ENCODE measurements around the gene UBC.

- TF ChIP-seq POLR2A (IDR thresholded peaks at IDR 0.05; ENCODE audit: low read depth, low read length) (peak; percentile 100), POLR2AphosphoS5 (IDR thresholded peaks at IDR 0.05; ENCODE audit: low read depth, low read length) (peak; percentile 100), TAF1 (IDR thresholded peaks at IDR 0.05; ENCODE audit: low read depth, low read length) (peak; percentile 99)
These were observed at the start of gene UBC for GRCh38 chr12:124914392-124915238.

Measured in GM12891 (cell line).